ENCODE measurements around the gene HPX. TPM values are rescaled to one million over a fixed set of nuclear protein-coding genes. Genes with fewer than 3 reads are reported as not detected.

Gene HPX
- total and polyA plus RNA-seq, 2 of the 4 experiments (the other 2 are of a cell fraction), result 0.36 to 1.4 TPM

DNA sequence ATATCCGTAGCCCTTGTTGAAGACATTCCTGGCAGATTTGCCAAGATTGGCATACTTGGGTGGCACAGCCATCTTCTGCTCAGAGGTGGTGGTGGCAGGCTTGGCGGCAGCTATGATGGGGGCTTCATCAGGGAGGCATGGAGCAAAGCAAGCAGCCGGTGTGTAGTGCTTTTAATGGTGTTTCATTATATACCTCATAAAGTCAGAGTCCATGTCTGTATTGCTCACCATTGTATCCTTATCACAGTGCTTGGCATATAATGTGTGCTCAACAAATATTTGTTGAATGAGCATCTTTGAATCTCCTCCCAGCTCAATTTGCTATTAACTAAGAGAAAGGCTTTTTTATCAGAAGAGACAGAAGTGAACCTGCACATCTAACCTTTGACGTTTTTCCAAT lies 48.5 kb upstream of the HPX start:
- Histone ChIP-seq H2BK15ac (ENCODE audit: low read depth, low read length) (no peak overlapping the region), H3K79me1 (ENCODE audit: low read depth in 1 of 2, low read length in 2 of 2) (peaks cover 16 to 23% of the 10 kb centered on the region in 2 experiments), H2BK5ac (ENCODE audit: low read depth, low read length, poor library complexity, severe bottlenecking) (no peak overlapping the region), H3K4me1 (ENCODE audit: control insufficient read depth, insufficient read depth, low read length) (no peaks in the 10 kb centered on the region), H3K56ac (ENCODE audit: extremely low read depth, insufficient read depth, low read length) (no peak overlapping the region), H4K8ac (ENCODE audit: low read depth in 2 of 2, low read length in 2 of 2) (no peak overlapping the region), H3K18ac (ENCODE audit: low read depth, low read length) (no peak overlapping the region), H3K4me2 (ENCODE audit: low read depth, low read length) (no peak overlapping the region), H4K20me1 (ENCODE audit: insufficient read depth, low read length) (no peaks in the 10 kb centered on the region), H3K9ac (ENCODE audit: low read depth, low read length) (no peak overlapping the region), H3K4me3 (ENCODE audit: insufficient read depth, low read depth, low read length) (no peak overlapping the region), H3K27ac (ENCODE audit: insufficient read depth, low read length) (no peak overlapping the region), H3K36me3 (ENCODE audit: control insufficient read depth, insufficient read depth, low read length) (peaks cover 10% of the 10 kb centered on the region), H3K23ac (ENCODE audit: low read depth, low read length) (no peak overlapping the region), H3K27me3 (ENCODE audit: control insufficient read depth, insufficient read depth, low read length) (no peaks in the 10 kb centered on the region), H3K14ac (replicated peaks; ENCODE audit: low read depth, low read length) (no peak overlapping the region), H3K9me3 (ENCODE audit: control insufficient read depth, insufficient read depth, low read length) (no peaks in the 10 kb centered on the region), H2BK120ac (ENCODE audit: low read depth, low read length) (no peak overlapping the region), H2AK5ac (ENCODE audit: low read depth, low read length) (no peak overlapping the region), H3K9me1 (ENCODE audit: insufficient read depth, low read length) (no peaks in the 10 kb centered on the region; the same call in 1 of the 2 replicates), H4K5ac (ENCODE audit: low read depth, low read length) (no peak overlapping the region), H2AFZ (replicated peaks; ENCODE audit: low read length, poor library complexity) (no peak overlapping the region), H2BK20ac (ENCODE audit: low read depth, low read length) (no peak overlapping the region), H2AK9ac (replicated peaks; ENCODE audit: low read depth, low read length, poor library complexity) (no peak overlapping the region), H4K91ac (ENCODE audit: insufficient read depth, low read depth, low read length) (no peak overlapping the region), H3K4ac (ENCODE audit: low read depth, low read length) (no peak overlapping the region)
- intact Hi-C loops (cut with micrococcal nuclease) (no loop called here), in situ Hi-C loops (cut with MboI; ENCODE audit: low sequenced_read_pairs) (no loop called here), dilution Hi-C loops (cut with HindIII; ENCODE audit: low sequenced_read_pairs, unreplicated experiment) (no loop called here)
- ChIA-PET CTCF (interaction anchor here (1.0 to 1.3 kb wide), 3 partner anchors 8 to 104 kb away, joined by 3 read pairs; partner anchors contain the start of genes ARFIP2 and TIMM10B), POLR2A (ENCODE audit: unreplicated experiment) (no interaction called here)
- WGBS, 2 experiments (ENCODE audit: extremely low coverage in 2 of 2, insufficient read length in 1 of 2), result 91% methylated on average over 1 of the region's 4 CpGs; no CpG with 5 or more reads in 1 of the 2 experiments
- no peak for TF ChIP-seq MXI1 (IDR thresholded peaks at IDR 0.05; ENCODE audit: borderline replicate concordance, low read depth, low read length)
- no peak for TF ChIP-seq USF2 (IDR thresholded peaks at IDR 0.05; ENCODE audit: low read depth, low read length)
- no peak for TF ChIP-seq NFE2L2 (IDR thresholded peaks at IDR 0.05; ENCODE audit: low read depth, low read length)
- no peak for TF ChIP-seq FOS (IDR thresholded peaks at IDR 0.05; ENCODE audit: low read depth, low read length)
- TF ChIP-seq RAD21 (IDR thresholded peaks at IDR 0.05; ENCODE audit: low read length), result no peak
- TF ChIP-seq POLR2A (IDR thresholded peaks at IDR 0.05; ENCODE audit: low read depth, low read length), result no peak
- ATAC-seq (ENCODE audit: low read depth) (no peak), DNase-seq (no peak)
- BruUV-seq (replicated peaks), result no TSS peak
